K562 (cell line): Measurements from ENCODE around the gene ARL4D. TPM values are rescaled to one million over a fixed set of nuclear protein-coding genes. Genes with fewer than 3 reads are reported as not detected.

Source experiments
- ATAC-seq: fragments of 200-7000 bp; cut with Tn5 transposase; 3 replicates; pipeline ENCODE4 v1.9.1; 2020; ENCODE audit warnings: moderate library complexity
- BruUV-seq: library from RNA; stranded (reverse); fragments of 400-500 nt; replicated peaks from 2 replicates; lab custom pipeline; 2021; lab: Mats Ljungman, UMichigan
- CTCF ChIA-PET: fragments of 300-600 bp; formaldehyde crosslinking; extraction: SDS; loops from one replicate; lab custom pipeline; 2021; ENCODE audit warnings: low intra/inter-chr PET ratio; lab: Yijun Ruan, JAX
- POLR2A ChIA-PET: fragments of 300-600, 350-650 bp; sonication (Branson Sonifier 250); formaldehyde crosslinking; extraction: SDS; loops from one replicate; lab custom pipeline; 2021; ENCODE audit warnings: antibody characterized with exemption, inconsistent platforms; lab: Yijun Ruan, JAX
- DNase-seq, 4 experiments: peaks; one replicate each; pipeline versions ENCODE4 v3.0.0 to v3.0.0-alpha.2; 2011 to 2018; ENCODE audit warnings: low spot score in 3 of 4, mixed read lengths in 3 of 4; ENCODE audit errors: extremely low read depth in 1 of 4
- FAIRE-seq: peaks from 2 replicates; lab custom pipeline; 2011; peaks lifted over from hg19 to GRCh38; lab: Jason Lieb, UNC
- H2AFZ ChIP-seq: 2 replicates; pipeline ENCODE4 v1.6.0; 2011; ENCODE audit warnings: low read depth, low read length, control low read depth, inconsistent platforms
- H3K27ac ChIP-seq: fragments of 200-600 bp; 3 replicates; pipeline ENCODE4 v1.8.0; 2011; ENCODE audit warnings: low read depth, mild to moderate bottlenecking, control low read depth, inconsistent platforms, low read length, moderate library complexity, mixed read lengths; ENCODE audit errors: extremely low read depth
- H3K27me3 ChIP-seq, 2 experiments: fragments of 300-600 bp in 1 of 2; 2 replicates in 1 of 2; 3 replicates in 1 of 2; pipeline versions ENCODE4 v1.6.0 to v1.8.0; 2011; ENCODE audit warnings: inconsistent platforms in 2 of 2, low read length in 2 of 2, mild to moderate bottlenecking in 1 of 2, mixed read lengths in 1 of 2, moderate library complexity in 1 of 2; ENCODE audit not compliant: control insufficient read depth in 2 of 2, insufficient read depth in 2 of 2
- H3K36me3 ChIP-seq: fragments of 300-600 bp; 3 replicates; pipeline ENCODE4 v1.8.0; 2011; ENCODE audit warnings: mild to moderate bottlenecking, low read length, inconsistent platforms; ENCODE audit not compliant: control insufficient read depth, insufficient read depth
- H3K4me1 ChIP-seq, 2 experiments: fragments of 200-600 bp in 1 of 2; replicated peaks in 1 of 2; 2 replicates in 1 of 2; 3 replicates in 1 of 2; pipeline versions ENCODE4 v1.5.1 to v1.8.0; 2011; ENCODE audit warnings: inconsistent platforms in 2 of 2, low read length in 2 of 2, mild to moderate bottlenecking in 1 of 2, mixed read lengths in 1 of 2, moderate library complexity in 1 of 2; ENCODE audit not compliant: control insufficient read depth in 2 of 2, insufficient read depth in 2 of 2
- H3K4me2 ChIP-seq: 2 replicates; pipeline ENCODE4 v1.6.1; 2011; ENCODE audit warnings: low read length, control low read depth, inconsistent platforms, mixed read lengths; ENCODE audit not compliant: insufficient read depth
- H3K4me3 ChIP-seq: fragments of 200-600 bp; sonication (generic), shearing (Covaris generic); 2 replicates; pipeline ENCODE4 v1.5.1; 2016; ENCODE audit warnings: control low read depth, inconsistent platforms
- H3K79me2 ChIP-seq: fragments of 200-600 bp; 3 replicates; pipeline ENCODE4 v1.8.0; 2011; ENCODE audit warnings: low read length, inconsistent platforms; ENCODE audit not compliant: control insufficient read depth, insufficient read depth
- H3K9ac ChIP-seq, 2 experiments: 2 replicates each; pipeline versions ENCODE4 v1.6.0 to v1.6.1; 2011; ENCODE audit warnings: low read depth in 2 of 2, low read length in 2 of 2, control low read depth in 1 of 2, inconsistent platforms in 1 of 2, mild to moderate bottlenecking in 1 of 2, mixed read lengths in 1 of 2; ENCODE audit not compliant: insufficient read depth in 1 of 2
- H3K9me1 ChIP-seq: one replicate; pipeline ENCODE4 v1.6.0; 2011; ENCODE audit warnings: inconsistent platforms, mild to moderate bottlenecking, low read length, moderate library complexity; ENCODE audit not compliant: control insufficient read depth, insufficient read depth
- H3K9me3 ChIP-seq: replicated peaks from 2 replicates; pipeline ENCODE4 v1.5.1; 2011; ENCODE audit warnings: low read depth, low read length, inconsistent platforms; ENCODE audit not compliant: control insufficient read depth, insufficient read depth
- H4K20me1 ChIP-seq: replicated peaks from 2 replicates; pipeline ENCODE4 v1.6.1; 2011; ENCODE audit warnings: low read length, inconsistent platforms, mixed read lengths; ENCODE audit not compliant: control insufficient read depth, insufficient read depth
- PHB2 ChIP-seq: fragments of 450-650 bp; IDR thresholded peaks from 2 replicates; pipeline ENCODE4 v1.6.1; 2017; ENCODE audit warnings: low read depth
- PRMT5 ChIP-seq: sonication (generic); formaldehyde crosslinking; IDR thresholded peaks from 2 replicates; pipeline ENCODE4 v1.5.0; 2020; ENCODE audit warnings: missing genetic modification reagents
- TGIF2 ChIP-seq: sonication (generic); formaldehyde crosslinking; IDR thresholded peaks from 2 replicates; pipeline ENCODE4 v1.8.1; 2022; ENCODE audit warnings: mild to moderate bottlenecking, missing genetic modification reagents, moderate library complexity
- ZNF239 ChIP-seq: fragments of 250-450 bp; sonication (Bioruptor Pico); IDR thresholded peaks from 2 replicates; pipeline ENCODE4 v1.4.0; 2020; ENCODE audit warnings: mild to moderate bottlenecking
- ZNF57 ChIP-seq: fragments of 450-650 bp; formaldehyde crosslinking; IDR thresholded peaks from 2 replicates; pipeline ENCODE4 v1.4.0; 2020; ENCODE audit warnings: mild to moderate bottlenecking, moderate library complexity
- WGBS: fragments of 100-300 bp; shearing (Covaris generic); methylation state at CpG from one replicate; pipeline ENCODE4 v1.1.6; 2016; ENCODE audit warnings: low coverage, mixed read lengths; ENCODE audit not compliant: insufficient coverage; ENCODE audit errors: missing lambda C conversion rate; 5-methylcytosine and 5-hydroxymethylcytosine counted together
- in situ Hi-C: fragments of 300-500 bp; cut with MboI; formaldehyde crosslinking; loops from 4 replicates; pipeline ENCODE4 v1.15.0; 2018; ENCODE audit warnings: inconsistent platforms, mixed read lengths
- intact Hi-C: fragments of 100-400 bp; cut with micrococcal nuclease; formaldehyde crosslinking; loops from 2 replicates; pipeline ENCODE4 v1.14.2; 2022
- polyA plus RNA-seq, 8 experiments: library from polyadenylated mRNA; depleted of rRNA in 4 of 8; stranded (reverse) in 5 of 8; unstranded in 3 of 8; fragments of >200 nt; fragmentation: Nextera tagmentation in 2 of 8; fragmentation: Illumina TruSeq in 1 of 8; extraction: Ambion mirVana in 2 of 8; extraction: Trizol in 1 of 8; gene quantifications; 2 replicates each; pipeline versions ENCODE4 v1.2.1 to v1.2.3, GENCODE V29; 2011 to 2014; ENCODE audit warnings: inconsistent platforms in 1 of 8, missing spikeins in 1 of 8
- total RNA-seq, 7 experiments: library from RNA; depleted of rRNA in 6 of 7; stranded (reverse); fragments of >200 nt in 6 of 7; fragmentation: Illumina TruSeq in 2 of 7; extraction: Trizol in 2 of 7; gene quantifications; 2 replicates each; pipeline versions ENCODE4 v1.2.1 to v1.2.3, GENCODE V29; 2011 to 2021; ENCODE audit warnings: low replicate concordance in 1 of 7

ARL4D gene
- total and polyA plus RNA-seq, 9 of the 15 experiments (the other 6 are each of a cell fraction or from before 2014, with no cell fraction given): 0.07 to 0.53 (median 0.28) TPM; not detected in 1

- peaks cover under 1 to 12% of the 10 kb centered on the region in 2 experiments; a peak in 2 of 5 replicates for H3K4me1 ChIP-seq
- H4K20me1 ChIP-seq: no peaks in the 10 kb centered on the region
- TF ChIP-seq TGIF2 (CRISPR knock-in tag): no peak
- TF ChIP-seq PHB2: no peak
- no peak for TF ChIP-seq ZNF57 (CRISPR knock-in tag)
- TF ChIP-seq PRMT5 (CRISPR knock-in tag): no peak
- TF ChIP-seq ZNF239 (CRISPR knock-in tag): no peak
- no TSS peak for BruUV-seq
- in situ Hi-C loops: no loop called here
- ChIA-PET CTCF (no interaction called here), POLR2A (interaction anchor here (6.2 kb wide), 1 partner anchor 17 kb away, joined by 88 read pairs; no protein-coding TSS in a partner anchor)
- no peaks in the 10 kb centered on the region for H3K9me1 ChIP-seq
- peaks cover 5% of the 10 kb centered on the region; the same call in 1 of the 2 replicates for H3K9me3 ChIP-seq
- H2AFZ ChIP-seq: no peak overlapping the region
- H3K79me2 ChIP-seq: no peaks in the 10 kb centered on the region
- H3K4me2 ChIP-seq: no peak overlapping the region
- no peak overlapping the region for H3K27ac ChIP-seq
- no peaks in the 10 kb centered on the region for H3K36me3 ChIP-seq
- H3K4me3 ChIP-seq: no peak overlapping the region
- FAIRE-seq (no peak), ATAC-seq (no peak), DNase-seq (no peak)
- 7% methylated on average over 2 of the region's 2 CpGs for WGBS
- no peaks in the 10 kb centered on the region for H3K27me3 ChIP-seq
- H3K9ac ChIP-seq: no peak overlapping the region; a peak in 1 of 4 replicates
- intact Hi-C loops: no loop called here
Observed at GRCh38 chr17:43384476-43384862, 14.3 kb upstream of the ARL4D start.
